Keratinocyte (primary cell): ENCODE results near the gene ANHX.

Source experiments
- EZH2 ChIP-seq: IDR thresholded peaks from one replicate; pipeline ENCODE4 v1.6.1; 2012; ENCODE audit warnings: inconsistent platforms, mild to moderate bottlenecking, low read length, moderate library complexity
- TF ChIP-seq, protein P1 (sequence below), 3 experiments: IDR thresholded peaks in 1 of 3; conservative IDR thresholded peaks in 1 of 3; optimal IDR thresholded peaks in 1 of 3; 2 replicates in 2 of 3; 3 replicates in 1 of 3; pipeline versions ENCODE3 to v1.5.1; 2011; ENCODE audit warnings: low read length in 3 of 3, mild to moderate bottlenecking in 3 of 3, moderate library complexity in 2 of 3, control low read depth in 1 of 3, inconsistent platforms in 1 of 3; ENCODE audit not compliant: insufficient read depth in 2 of 3; ENCODE audit errors: extremely low read depth in 1 of 3

DNA sequence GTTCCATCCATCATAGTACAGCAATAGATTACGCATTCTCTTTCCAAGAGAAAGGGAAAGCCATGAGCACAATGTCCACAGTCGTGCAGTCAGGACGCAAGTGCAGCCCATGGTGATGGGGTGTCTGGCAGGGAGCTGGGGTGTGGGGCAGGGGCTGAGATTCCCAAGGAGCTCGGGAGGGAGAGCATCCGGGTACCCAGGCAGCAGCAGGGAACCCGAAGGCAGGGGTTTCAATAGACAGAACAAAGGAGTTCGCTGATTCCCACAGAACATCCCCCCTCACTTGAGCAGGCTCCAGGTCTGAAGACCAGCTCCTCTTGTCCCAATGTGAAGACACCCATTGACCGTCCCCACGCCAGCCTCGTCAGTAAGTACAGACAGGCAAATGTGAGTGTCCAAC is 13.5 kb downstream of the ANHX start:
- TF ChIP-seq, protein P1, sequence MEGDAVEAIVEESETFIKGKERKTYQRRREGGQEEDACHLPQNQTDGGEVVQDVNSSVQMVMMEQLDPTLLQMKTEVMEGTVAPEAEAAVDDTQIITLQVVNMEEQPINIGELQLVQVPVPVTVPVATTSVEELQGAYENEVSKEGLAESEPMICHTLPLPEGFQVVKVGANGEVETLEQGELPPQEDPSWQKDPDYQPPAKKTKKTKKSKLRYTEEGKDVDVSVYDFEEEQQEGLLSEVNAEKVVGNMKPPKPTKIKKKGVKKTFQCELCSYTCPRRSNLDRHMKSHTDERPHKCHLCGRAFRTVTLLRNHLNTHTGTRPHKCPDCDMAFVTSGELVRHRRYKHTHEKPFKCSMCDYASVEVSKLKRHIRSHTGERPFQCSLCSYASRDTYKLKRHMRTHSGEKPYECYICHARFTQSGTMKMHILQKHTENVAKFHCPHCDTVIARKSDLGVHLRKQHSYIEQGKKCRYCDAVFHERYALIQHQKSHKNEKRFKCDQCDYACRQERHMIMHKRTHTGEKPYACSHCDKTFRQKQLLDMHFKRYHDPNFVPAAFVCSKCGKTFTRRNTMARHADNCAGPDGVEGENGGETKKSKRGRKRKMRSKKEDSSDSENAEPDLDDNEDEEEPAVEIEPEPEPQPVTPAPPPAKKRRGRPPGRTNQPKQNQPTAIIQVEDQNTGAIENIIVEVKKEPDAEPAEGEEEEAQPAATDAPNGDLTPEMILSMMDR (optimal IDR thresholded peaks at IDR 0.05 in 1 of 3, IDR thresholded peaks at IDR 0.05 in 1 of 3, conservative IDR thresholded peaks at IDR 0.05 in 1 of 3; ENCODE audit: extremely low read depth in 1 of 3, insufficient read depth in 2 of 3, low read length in 3 of 3): no peak
- no peak for TF ChIP-seq EZH2
